Brain pericyte (primary cell): ENCODE measurements around the gene LAMP1.
"Not testable (repeated sequence)": the region's sequence is repeated elsewhere in the genome, so short reads cannot be mapped to it uniquely, and the experiment has no call there.

ENCODE experiments used
- DNase-seq: peaks from one replicate; pipeline ENCODE4 v3.0.0-alpha.2; 2012; ENCODE audit warnings: low read depth, low spot score

LAMP1 gene

GRCh38 chr13:113354831-113355610 lies 58.0 kb downstream of the LAMP1 start:
- no peak for DNase-seq

DNA sequence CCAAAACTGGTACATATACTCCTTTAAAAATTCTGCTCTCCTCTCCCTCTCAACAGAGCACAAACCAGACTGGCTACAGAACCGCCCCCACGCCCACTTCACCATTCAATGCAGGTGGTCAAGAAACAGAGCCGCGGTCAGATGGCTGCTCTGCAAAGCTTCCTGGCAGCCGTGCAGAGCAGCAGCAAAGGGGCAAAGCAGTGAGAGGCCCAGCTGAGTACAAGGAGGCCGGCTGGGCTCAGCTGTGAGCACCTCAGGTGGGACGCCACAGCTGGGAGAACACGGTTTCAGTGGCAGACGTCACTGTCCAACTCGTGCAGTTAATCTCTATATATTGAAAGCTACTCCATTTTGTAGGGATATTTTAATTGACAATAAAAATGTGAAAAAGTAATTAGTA lies 58.6 kb downstream of the LAMP1 start:
- no peak for DNase-seq

- no peak for DNase-seq
Observed at GRCh38 chr13:113356596-113356995, 59.6 kb downstream of the LAMP1 start.

GRCh38 chr13:113357529-113357928 lies 60.5 kb downstream of the LAMP1 start:
- DNase-seq: no peak

DNA sequence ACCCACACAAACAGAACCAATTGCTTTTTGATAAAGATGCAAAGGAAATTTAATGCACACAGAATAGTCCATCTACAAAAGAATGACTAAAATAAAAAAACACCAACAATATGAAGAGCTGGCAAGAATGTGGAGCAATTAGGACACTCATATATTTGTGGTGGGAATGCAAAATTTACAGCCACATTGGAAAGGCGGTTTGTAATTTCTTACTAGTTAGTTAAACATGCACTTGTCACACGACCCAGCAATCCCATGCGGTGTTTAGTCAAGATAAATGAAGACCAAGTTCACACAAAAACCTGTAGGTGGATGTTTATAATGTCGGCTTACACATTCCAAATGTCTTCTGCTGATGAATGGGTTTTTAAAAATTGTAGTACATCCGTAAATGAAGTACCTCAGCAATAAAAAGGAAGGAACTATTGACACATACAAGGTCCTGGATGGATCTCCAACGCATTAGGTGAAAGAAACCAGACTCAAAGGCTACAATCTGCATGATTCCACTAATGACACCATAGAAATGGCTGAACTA lies 61.7 kb downstream of the LAMP1 start:
- DNase-seq: no peak

GRCh38 chr13:113359571-113359970 lies 62.5 kb downstream of the LAMP1 start:
- no peak for DNase-seq

GRCh38 chr13:113360446-113360845 lies 63.4 kb downstream of the LAMP1 start:
- no peak for DNase-seq

DNA sequence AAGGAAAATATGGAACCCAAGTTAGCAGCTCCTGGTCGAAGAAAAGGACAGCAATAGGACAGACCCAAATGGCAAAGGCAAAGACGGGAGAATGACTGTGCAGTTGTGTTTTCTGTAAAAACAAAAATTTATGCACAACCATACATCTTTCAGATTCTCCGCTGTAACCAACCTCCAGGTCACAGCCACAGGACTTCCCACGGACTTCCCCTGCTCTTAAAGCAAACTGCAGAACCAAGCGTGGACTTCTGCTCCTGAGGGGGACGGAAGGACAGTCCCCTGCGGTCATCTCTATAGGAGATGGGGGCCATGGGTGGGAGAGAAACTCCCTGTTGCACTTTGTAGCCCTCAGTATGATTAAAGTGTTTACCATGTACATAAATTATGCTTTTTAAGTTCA lies 64.4 kb downstream of the LAMP1 start:
- DNase-seq: no peak

- no peak for DNase-seq
Observed at GRCh38 chr13:113364311-113364889, 67.4 kb downstream of the LAMP1 start.

- no peak for DNase-seq
Observed at GRCh38 chr13:113364901-113365582, 68.0 kb downstream of the LAMP1 start.

GRCh38 chr13:113365583-113365970 lies 68.5 kb downstream of the LAMP1 start:
- DNase-seq: no peak

GRCh38 chr13:113365971-113366588 lies 69.0 kb downstream of the LAMP1 start:
- no peak for DNase-seq

DNA sequence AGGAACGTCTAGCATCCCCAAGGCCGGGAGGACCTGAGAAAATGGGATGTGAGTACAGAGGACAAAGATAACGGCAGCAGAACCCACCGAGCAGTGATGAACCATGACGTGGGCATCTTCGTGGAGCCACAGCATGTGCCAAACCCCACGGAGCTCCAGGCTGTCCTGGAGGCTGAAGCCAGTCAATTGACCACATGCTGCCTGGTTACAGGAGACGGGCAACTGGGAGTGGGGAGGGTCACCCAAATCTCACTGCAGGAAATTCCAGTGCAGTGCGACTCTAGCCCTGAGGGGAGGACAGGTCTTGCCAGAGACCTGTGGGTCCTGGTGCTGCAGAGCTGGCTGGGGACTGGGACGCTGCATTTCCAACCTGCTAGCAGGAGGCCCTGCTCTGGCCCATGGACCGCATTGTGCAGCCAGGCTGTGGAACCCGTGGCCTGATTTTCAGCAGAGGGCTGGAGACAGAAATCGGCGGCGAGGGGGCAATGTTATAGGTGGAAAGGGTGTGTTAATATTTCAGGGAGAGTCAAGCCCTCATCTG lies 70.1 kb downstream of the LAMP1 start:
- DNase-seq: no peak

DNA sequence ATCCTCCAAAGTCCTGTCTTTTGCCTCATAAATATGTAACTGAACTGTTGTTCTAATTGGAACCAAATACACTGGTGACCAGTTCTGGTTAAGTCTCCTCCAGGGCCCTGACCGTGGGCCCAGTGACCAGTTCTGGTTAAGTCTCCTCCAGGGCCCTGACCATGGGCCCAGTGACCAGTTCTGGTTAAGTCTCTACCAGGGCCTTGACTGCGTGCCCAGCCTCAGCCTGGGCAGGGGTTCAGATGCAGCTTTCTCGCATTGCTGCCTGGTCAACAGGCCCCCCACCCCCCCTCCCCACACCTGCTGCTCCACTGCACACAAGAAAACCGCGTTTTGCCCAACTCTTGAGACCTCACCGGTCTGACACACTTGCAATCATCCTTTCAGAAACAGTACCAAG lies 70.7 kb downstream of the LAMP1 start:
- DNase-seq: no peak

DNA sequence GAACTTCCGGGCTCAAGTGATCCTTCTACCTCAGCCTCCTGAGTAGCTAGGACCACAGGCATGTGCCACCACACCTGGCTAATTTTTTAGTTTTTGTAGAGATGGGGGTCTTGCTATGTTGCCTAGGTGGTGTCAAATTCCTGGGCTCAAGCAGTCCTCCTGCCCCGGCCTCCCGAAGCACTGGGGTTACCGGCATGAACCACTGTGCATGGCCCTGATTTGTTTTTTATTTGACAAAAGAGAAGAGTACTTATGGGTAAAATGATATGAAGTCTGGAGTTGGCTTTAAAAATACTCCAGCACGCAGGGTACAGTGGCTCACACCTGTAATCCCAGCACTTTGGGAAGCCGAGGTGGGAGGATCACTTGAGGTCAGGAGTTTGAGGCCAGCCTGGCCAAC lies 71.3 kb downstream of the LAMP1 start:
- not testable (repeated sequence) for DNase-seq

GRCh38 chr13:113369189-113369588 lies 72.2 kb downstream of the LAMP1 start:
- DNase-seq: no peak

GRCh38 chr13:113369881-113370280 lies 72.8 kb downstream of the LAMP1 start:
- no peak for DNase-seq

GRCh38 chr13:113371061-113371460 lies 74.0 kb downstream of the LAMP1 start:
- DNase-seq: no peak

DNA sequence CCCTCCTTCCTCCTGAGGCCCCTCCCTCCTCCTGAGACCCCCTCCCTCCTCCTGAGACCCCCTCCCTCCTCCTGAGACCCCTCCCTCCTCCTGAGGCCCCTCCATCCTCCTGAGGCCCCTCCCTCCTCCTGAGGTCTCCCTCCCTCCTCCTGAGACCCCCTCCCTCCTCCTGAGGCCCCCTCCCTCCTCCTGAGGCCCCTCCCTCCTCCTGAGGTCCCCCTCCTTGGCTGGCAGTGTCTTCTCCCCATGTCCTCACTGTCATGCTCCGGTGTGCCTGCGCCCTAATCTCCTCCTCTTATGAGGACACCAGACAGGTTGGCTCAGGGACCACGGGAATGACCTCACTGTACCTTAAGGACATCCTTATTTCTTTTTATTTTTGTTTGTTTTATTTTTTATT lies 74.7 kb downstream of the LAMP1 start:
- not testable (repeated sequence) for DNase-seq
